Stimulated activated CD4-positive, alpha-beta T cell treated with anti-CD3 and anti-CD28 coated beads, Interleukin-15, amount 100 ng/mL, for 1 hour (primary cell): ENCODE data around the gene NOXO1.

Experiments used
- DNase-seq, 2 donors: peaks; one replicate each; pipeline ENCODE4 v3.0.0-alpha.2; 2020; ENCODE audit warnings: low read depth in 1 of 2, low spot score in 1 of 2

NOXO1 gene

GRCh38 chr16:1979271-1980029 lies 1.8 kb downstream of the NOXO1 start:
- DNase-seq, result no peak

- DNase-seq, result no peak
Measured at GRCh38 chr16:1978476-1979120, 2.7 kb downstream of the NOXO1 start.

GRCh38 chr16:1977875-1978268 lies 3.4 kb downstream of the NOXO1 start:
- DNase-seq, result no peak

GRCh38 chr16:1976951-1977874 lies 4.1 kb downstream of the NOXO1 start:
- DNase-seq, result no peak

GRCh38 chr16:1976216-1976520 lies 5.1 kb downstream of the NOXO1 start:
- no peak for DNase-seq

GRCh38 chr16:1975432-1976215 lies 5.6 kb downstream of the NOXO1 start:
- no peak for DNase-seq

- no peak for DNase-seq
Measured at GRCh38 chr16:1974157-1975070, 6.9 kb downstream of the NOXO1 start.

- DNase-seq, result no peak
Measured at GRCh38 chr16:1973461-1974156, 7.7 kb downstream of the NOXO1 start.

- DNase-seq, result no peak
Measured at GRCh38 chr16:1972490-1972877, 8.8 kb downstream of the NOXO1 start.

- peak; percentile 94 to 96 for DNase-seq
Measured at GRCh38 chr16:1971796-1972489, 9.3 kb downstream of the NOXO1 start, which contains the start of gene TBL3. TSS of gene TBL3 (plus strand) at chr16:1972053. CDS start at chr16:1972165, 112 bp downstream.

GRCh38 chr16:1968146-1968953 lies 12.9 kb downstream of the NOXO1 start:
- DNase-seq, result no peak

GRCh38 chr16:1966460-1966859 lies 14.8 kb downstream of the NOXO1 start, which contains the start of gene RNF151:
TSS of gene RNF151 (plus strand) at chr16:1966856. CDS start at chr16:1966882, 26 bp downstream.
- no peak for DNase-seq

GRCh38 chr16:1965396-1966001 lies 15.8 kb downstream of the NOXO1 start:
- DNase-seq, result no peak

GRCh38 chr16:1964506-1965395 lies 16.5 kb downstream of the NOXO1 start, which contains the start of gene RPS2:
TSS of gene RPS2 (minus strand) at chr16:1964826. CDS start at chr16:1964625, 201 bp downstream.
- DNase-seq, result peak; percentile 96 to 99

GRCh38 chr16:1963806-1964505 lies 17.3 kb downstream of the NOXO1 start:
- no peak for DNase-seq
